ENCODE results near the gene CLDN7.

CLDN7 gene, protein sequence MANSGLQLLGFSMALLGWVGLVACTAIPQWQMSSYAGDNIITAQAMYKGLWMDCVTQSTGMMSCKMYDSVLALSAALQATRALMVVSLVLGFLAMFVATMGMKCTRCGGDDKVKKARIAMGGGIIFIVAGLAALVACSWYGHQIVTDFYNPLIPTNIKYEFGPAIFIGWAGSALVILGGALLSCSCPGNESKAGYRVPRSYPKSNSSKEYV

GRCh38 chr17:7262192-7262934 is at the start of gene CLDN7:
TSS of gene CLDN7 (minus strand) at chr17:7262478. CDS start at chr17:7262043, 435 bp downstream.
- no peak for DNase-seq (ENCODE audit: low read depth in 4 of 4, low spot score in 1 of 4)

DNA sequence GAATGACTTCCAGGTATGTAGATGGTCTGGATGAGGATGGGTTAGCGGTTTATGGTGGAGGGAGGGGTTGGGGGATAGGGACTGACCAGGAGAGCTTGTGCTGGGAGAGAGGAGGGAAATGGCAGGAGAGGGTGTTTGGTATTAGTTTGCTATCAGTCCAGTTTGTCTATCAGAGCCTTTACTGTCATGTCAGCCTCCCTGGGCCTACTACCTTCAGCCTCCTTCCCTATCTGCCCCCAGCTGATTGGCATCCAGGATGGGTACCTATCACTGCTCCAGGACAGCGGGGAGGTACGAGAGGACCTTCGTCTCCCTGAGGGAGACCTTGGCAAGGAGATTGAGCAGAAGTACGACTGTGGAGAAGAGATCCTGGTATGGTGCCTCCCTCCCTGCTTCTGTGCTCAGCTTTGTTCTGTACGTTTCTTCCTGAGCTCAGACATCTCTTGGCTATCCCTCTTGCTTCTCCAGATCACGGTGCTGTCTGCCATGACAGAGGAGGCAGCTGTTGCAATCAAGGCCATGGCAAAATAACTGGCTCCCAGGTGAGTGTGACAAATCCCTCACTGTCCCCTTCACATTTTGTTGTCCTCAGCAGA is 48.9 kb upstream of the CLDN7 start:
- DNase-seq (ENCODE audit: low read depth in 4 of 4, low spot score in 1 of 4): no peak

- no peak for DNase-seq (ENCODE audit: low read depth in 4 of 4, low spot score in 1 of 4)
These were observed 47.4 kb upstream of the CLDN7 start for GRCh38 chr17:7309628-7310027.

DNA sequence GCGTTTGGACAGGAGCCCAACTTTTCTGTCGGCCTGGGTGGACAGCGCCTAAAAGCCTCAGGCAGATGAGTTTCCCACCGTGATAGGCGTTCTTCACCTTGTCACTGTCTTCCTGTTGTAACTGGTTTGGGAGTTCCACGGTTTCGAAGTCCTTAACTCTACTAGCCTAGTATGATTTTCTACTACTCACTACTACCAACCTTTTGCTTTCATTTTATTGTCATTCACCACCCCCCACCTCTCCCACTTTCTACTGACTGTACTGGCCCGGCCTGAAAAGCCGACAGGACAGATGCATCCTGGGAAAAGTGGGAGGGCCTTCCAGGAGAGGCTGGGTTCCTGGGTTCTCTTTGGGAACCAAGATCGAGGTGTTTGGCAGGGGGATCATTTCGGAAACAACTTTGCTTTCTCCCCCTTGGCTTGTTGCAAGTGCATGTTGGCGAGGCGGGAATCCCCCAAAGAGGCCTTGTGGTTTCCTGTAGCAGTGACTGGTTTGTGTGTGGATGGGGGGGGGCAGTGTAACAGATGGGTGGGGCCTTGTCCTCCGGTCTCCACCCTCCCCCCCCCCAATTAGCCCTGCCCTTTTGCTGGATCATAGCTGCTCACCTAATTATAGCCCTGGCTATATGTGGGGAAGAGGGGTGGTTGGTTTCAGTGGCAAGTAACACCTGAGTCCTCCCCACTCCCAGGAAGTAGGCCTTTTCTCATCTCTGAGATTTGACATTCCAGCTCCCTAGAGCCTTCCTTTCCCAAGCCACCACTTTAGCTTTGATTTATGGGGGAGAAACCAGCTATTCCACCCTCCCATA is 46.6 kb upstream of the CLDN7 start:
- peak in 3 of 4 experiments; percentile 53 to 79 (median 75) for DNase-seq (ENCODE audit: low read depth in 4 of 4, low spot score in 1 of 4)

DNA sequence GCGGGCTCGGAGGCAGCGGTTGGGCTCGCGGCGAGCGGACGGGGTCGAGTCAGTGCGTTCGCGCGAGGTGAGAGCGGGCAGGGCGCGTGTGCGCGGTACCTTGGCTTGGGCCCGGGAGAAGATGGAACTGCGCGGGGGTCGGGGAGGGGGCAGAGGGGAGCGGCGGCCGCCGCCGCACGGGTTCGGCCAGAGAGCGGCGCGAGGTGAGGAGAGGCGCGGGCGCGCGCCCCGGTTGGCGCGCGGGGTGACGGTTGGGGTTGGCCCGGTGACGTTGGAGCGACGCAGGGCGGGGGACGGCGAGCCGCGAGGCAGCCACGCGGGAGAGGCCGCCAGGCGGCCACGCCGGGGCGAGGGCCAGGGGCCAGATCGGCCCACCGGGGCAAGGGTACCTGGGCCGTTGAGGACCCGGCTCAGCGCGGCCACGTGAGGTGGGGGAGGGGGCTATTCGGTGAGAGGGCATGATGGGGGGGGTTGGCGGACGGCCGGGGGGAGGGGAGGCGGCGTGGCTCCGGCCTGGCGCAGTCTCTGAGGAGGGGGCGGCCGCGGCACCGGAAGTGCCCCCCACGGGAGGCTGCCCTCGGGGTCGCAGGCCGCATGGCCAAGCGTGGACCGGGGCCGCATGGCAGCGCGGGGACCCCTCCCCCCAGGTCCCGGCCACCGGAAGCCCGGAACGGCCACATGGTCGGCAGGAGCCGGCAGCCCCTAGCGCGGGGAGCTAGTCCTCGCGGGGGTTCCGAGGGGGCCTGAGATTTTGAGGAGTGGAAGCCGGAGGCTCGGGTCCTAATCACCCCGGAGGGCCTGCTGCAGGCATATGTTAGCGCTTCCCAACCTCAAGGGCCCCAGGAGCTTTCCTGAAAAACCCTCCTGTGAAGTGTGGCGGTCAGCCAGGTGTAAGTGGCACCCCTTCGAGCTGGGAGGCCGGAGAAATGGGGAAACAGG is 45.7 kb upstream of the CLDN7 start:
- peak in 2 of 4 experiments; percentile 25 to 28 for DNase-seq (ENCODE audit: low read depth in 4 of 4, low spot score in 1 of 4)

DNA sequence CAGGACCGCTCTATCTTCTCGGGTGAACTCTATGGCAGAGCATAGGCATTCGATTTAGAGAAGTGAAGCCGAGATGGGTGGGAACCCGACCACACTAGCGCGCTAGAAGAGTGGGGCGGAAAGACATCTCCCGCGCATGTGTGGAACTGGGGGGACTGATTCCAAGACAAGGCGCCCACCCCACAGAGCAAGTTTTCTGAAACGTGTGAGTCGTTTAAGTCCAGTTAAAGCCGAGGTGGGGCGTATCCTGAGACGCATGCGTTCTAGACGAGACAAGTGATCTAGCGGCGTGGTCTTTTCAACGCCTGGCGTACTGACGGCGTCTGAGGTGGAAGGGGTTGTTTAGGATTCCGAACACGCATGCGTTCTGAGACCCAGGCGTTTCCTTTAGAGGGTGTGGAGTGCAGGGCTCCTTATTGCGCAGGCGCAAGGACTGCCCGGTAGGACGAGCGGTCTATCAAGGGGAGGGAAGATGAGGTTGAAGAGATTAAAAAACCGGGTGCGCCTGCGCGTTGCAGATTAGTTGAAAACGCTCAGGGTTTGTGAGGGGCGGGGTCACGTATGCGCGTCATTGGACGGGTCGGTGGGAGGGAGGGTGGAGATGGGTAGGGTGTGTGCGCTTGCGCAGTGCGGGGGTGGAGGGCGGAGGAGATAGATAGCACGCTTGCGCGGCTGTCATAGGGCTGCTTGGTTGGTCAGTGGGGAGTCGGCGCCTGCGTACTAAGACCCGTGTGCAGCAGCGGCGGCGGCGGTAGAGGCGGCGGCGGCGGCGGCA is 44.8 kb upstream of the CLDN7 start, which contains the start of gene EIF5A:
EIF5A (plus strand) TSS at position 718 of the 775 bp plus-strand sequence. CDS start 2,008 bp downstream, outside the sequence.
- peak; percentile 100 for DNase-seq (ENCODE audit: low read depth in 4 of 4, low spot score in 1 of 4)

GRCh38 chr17:7304179-7304578 is 41.9 kb upstream of the CLDN7 start:
- DNase-seq (ENCODE audit: low read depth in 4 of 4, low spot score in 1 of 4): no peak

GRCh38 chr17:7296189-7296861 is 34.0 kb upstream of the CLDN7 start:
- peak in 3 of 4 experiments; percentile 35 to 58 (median 55) for DNase-seq (ENCODE audit: low read depth in 4 of 4, low spot score in 1 of 4)

DNA sequence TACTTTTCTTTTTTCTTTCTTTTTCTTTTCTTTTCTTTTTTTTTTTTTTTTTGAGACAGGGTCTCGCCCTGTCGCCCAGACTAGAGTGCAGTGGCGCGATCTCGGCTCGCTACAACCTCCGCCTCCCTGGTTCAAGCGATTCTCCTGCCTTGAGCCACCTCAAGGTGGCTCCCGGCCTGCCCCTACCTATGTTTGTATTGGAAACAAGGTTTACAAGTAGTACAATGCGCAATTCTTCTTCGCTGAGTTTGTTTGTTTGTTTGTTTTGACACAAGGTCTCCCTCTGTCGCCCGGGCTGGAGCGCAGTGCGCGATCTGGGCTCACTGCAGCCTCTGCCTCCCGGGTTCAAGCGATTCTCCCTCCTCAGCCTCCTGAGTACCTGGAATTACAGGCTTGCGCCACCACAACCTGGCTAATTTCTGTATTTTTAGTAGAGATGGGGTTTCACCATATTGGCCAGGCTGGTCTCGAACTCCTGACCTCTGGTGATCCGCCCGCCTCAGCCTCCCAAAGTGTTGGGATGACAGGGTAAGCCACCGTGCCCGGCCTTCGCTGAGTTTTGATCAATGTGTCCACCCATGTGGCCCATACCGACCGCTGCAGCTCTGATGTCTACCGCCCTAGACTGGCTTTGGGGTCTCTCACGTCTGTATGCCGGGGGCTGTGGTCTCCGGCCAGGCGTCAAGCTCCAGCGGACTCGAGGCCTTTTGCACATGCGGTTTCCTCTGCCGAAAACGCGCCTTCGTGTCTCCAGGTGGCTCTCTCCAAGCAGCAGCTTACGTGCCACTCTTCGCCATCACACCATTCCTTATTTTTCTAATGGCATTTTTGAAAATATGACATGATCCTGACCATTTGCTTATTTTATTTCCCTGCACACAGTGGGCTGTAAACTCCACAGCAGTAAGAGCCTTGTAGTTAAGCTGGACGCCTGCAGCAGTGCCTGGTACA is 33.2 kb upstream of the CLDN7 start:
- no peak for DNase-seq (ENCODE audit: low read depth in 4 of 4, low spot score in 1 of 4)

GRCh38 chr17:7294614-7295153 is 32.4 kb upstream of the CLDN7 start, which contains the start of gene YBX2:
TSS of gene YBX2 (minus strand) at chr17:7294639. CDS start at chr17:7294500, 139 bp downstream.
- peak in 3 of 4 experiments; percentile 34 to 73 (median 46) for DNase-seq (ENCODE audit: low read depth in 4 of 4, low spot score in 1 of 4)

- DNase-seq (ENCODE audit: low read depth in 4 of 4, low spot score in 1 of 4): no peak
These were observed 31.7 kb upstream of the CLDN7 start for GRCh38 chr17:7293816-7294613.

DNA sequence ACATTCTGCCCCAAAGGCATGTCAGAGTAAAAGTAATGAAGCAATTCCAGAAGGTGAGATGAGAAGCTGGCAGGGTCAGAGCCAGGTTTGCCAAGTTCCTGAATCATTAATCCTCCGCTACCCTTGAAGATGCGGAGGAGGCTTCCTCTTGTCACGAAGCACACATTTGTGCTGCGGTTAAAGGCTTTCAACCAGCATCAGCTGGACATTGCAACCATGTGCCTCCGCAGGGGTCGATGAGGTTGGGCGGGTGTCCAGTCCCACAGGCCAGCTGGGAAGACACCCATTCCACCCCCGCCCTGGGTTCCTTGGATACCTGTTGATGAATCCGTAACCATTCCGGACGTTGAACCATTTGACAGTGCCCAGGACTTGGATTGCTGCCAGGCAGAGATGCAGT is 30.9 kb upstream of the CLDN7 start:
- DNase-seq (ENCODE audit: low read depth in 4 of 4, low spot score in 1 of 4): no peak

DNA sequence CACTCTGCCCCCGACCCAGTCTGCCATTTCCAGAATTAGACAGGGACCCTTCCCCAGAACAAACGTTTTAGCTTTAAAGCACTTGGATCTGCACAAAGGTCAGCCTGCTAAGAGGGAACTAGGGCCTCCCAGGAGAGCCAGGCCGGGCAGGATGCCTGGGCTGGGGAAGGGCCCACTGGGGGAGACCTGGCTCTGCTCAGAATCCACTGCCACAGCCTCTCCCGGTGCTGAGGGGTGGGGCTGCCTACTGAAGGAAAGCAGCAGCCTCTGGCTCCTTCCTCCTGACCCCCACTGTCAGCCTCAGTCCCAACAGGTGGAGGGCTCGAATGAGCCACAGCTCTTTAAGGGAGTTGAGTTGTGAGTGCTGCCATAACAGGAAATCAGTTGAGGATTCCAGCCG is 30.5 kb upstream of the CLDN7 start:
- no peak for DNase-seq (ENCODE audit: low read depth in 4 of 4, low spot score in 1 of 4)

DNA sequence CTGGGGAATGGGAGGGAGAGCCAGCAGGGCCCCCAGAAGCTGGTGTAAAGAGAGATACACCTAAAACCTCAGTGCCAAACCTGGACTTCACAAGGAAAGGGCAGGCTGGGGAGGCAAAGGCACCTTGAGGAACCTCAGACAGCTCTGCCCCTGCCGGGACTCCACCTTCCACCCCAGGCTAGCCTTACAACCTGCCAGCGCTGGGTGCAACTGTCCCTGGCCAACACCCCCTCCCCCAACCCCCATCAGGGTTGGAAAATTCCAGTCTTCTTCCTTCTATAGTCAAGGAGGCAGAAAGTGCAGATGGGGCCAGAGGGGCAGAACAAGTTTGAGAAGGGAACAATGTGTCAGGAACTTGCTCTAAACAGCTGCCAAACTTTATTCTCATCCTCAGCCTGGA is 29.9 kb upstream of the CLDN7 start:
- DNase-seq (ENCODE audit: low read depth in 4 of 4, low spot score in 1 of 4): no peak

DNA sequence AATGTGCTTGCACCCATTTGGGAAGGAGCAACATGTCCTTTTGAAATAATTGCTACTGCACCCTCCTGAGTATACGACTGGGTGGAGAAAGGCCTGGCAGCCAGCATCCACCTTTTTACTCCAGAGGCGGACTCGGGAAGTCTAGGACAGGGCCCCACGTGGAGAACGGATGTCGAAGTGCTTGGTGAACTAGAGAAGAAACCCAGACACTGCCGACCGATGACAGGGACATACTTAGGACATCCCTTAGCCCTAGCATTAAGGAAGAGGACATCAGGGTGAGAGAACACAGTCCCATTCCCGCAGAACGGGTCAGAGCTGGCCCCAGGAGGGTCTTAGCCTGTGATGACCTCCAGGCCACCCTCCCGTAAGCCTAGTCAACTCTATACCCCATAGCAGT is 28.4 kb upstream of the CLDN7 start:
- no peak for DNase-seq (ENCODE audit: low read depth in 4 of 4, low spot score in 1 of 4)

GRCh38 chr17:7290166-7290565 is 27.9 kb upstream of the CLDN7 start:
- DNase-seq (ENCODE audit: low read depth in 4 of 4, low spot score in 1 of 4): no peak

All from stimulated activated CD4-positive, alpha-beta T cell treated with anti-CD3 and anti-CD28 coated beads, Interleukin-1b, Interleukin-23, amount 100 ng/mL, for 24 hours (primary cell).